PC-3 (cell line): ENCODE data around the gene NXPH2. TPM values are rescaled to one million over a fixed set of nuclear protein-coding genes. Genes with fewer than 3 reads are reported as not detected.

Experiments
- ATAC-seq: fragments of 200-7000 bp; cut with Tn5 transposase; 2 replicates; pipeline ENCODE4 v1.9.1; 2020; ENCODE audit warnings: mild to moderate bottlenecking, moderate library complexity
- Bru-seq: library from RNA; stranded (reverse); fragments of 400-500 nt; gene quantifications from one replicate; lab custom pipeline; 2021; lab: Mats Ljungman, UMichigan
- BruChase-seq, 2 experiments: library from RNA; stranded (reverse); fragments of 400-500 nt; gene quantifications; one replicate each; lab custom pipeline; 2021; lab: Mats Ljungman, UMichigan
- BruUV-seq: library from RNA; stranded (reverse); fragments of 400-500 nt; replicated peaks from 2 replicates; lab custom pipeline; 2021; lab: Mats Ljungman, UMichigan
- CTCF ChIA-PET: fragments of 300-600 bp; sonication (Branson Sonifier 250); formaldehyde crosslinking; loops from one replicate; lab custom pipeline; 2022; ENCODE audit warnings: antibody characterized with exemption; lab: Charles Lee
- POLR2A ChIA-PET: fragments of 300-600 bp; sonication (Branson Sonifier 250); formaldehyde crosslinking; loops from one replicate; lab custom pipeline; 2022; ENCODE audit warnings: antibody characterized with exemption; ENCODE audit not compliant: unreplicated experiment; lab: Charles Lee
- DNase-seq: peaks from one replicate; pipeline ENCODE4 v3.0.0-alpha.2; 2015
- H2AFZ ChIP-seq: fragments of 300-600 bp; sonication (generic); 2 replicates; pipeline ENCODE4 v1.6.0; 2016; ENCODE audit warnings: antibody characterized with exemption, low read length
- H3F3A ChIP-seq: fragments of 300-600 bp; sonication (generic); one replicate; pipeline ENCODE4 v1.6.0; 2017; ENCODE audit warnings: antibody characterized with exemption, low read length, control low read depth, mild to moderate bottlenecking; ENCODE audit not compliant: unreplicated experiment
- H3K27ac ChIP-seq: fragments of 300-600 bp; sonication (generic); 2 replicates; pipeline ENCODE4 v1.5.1; 2016; ENCODE audit warnings: mild to moderate bottlenecking, low read length
- H3K27me3 ChIP-seq: fragments of 300-600 bp; sonication (generic); 2 replicates; pipeline ENCODE4 v1.6.1; 2016; ENCODE audit warnings: low read length, mixed read lengths
- H3K36me3 ChIP-seq: fragments of 300-600 bp; sonication (generic); 2 replicates; pipeline ENCODE4 v1.6.1; 2016; ENCODE audit warnings: low read depth, mixed run types, low read length, mixed read lengths
- H3K4me1 ChIP-seq: fragments of 300-600 bp; sonication (generic); 2 replicates; pipeline ENCODE4 v1.5.1; 2016; ENCODE audit warnings: low read length; ENCODE audit not compliant: insufficient read depth
- H3K4me2 ChIP-seq: fragments of 300-600 bp; sonication (generic); 2 replicates; pipeline ENCODE4 v1.6.0; 2016; ENCODE audit warnings: low read length
- H3K4me3 ChIP-seq: fragments of 300-600 bp; sonication (generic); 2 replicates; pipeline ENCODE4 v1.5.1; 2016; ENCODE audit warnings: mild to moderate bottlenecking, low read length, mixed read lengths
- H3K79me2 ChIP-seq: fragments of 300-600 bp; sonication (generic); 2 replicates; pipeline ENCODE4 v1.6.1; 2017; ENCODE audit warnings: low read length, mixed read lengths
- H3K9ac ChIP-seq: fragments of 300-600 bp; sonication (generic); 2 replicates; pipeline ENCODE4 v1.6.0; 2016; ENCODE audit warnings: mild to moderate bottlenecking, low read length
- H3K9me2 ChIP-seq: fragments of 300-600 bp; sonication (generic); replicated peaks from 2 replicates; pipeline ENCODE4 v1.6.1; 2016; ENCODE audit warnings: mixed run types, low read length, mixed read lengths
- H3K9me3 ChIP-seq: fragments of 300-600 bp; sonication (generic); 2 replicates; pipeline ENCODE4 v1.6.1; 2016; ENCODE audit warnings: low read length, mixed read lengths
- H4K20me1 ChIP-seq: fragments of 300-600 bp; sonication (generic); 2 replicates; pipeline ENCODE4 v1.6.1; 2016; ENCODE audit warnings: low read length, mixed read lengths
- CTCF ChIP-seq: fragments of 300-600 bp; sonication (generic); conservative IDR thresholded peaks from 2 replicates; pipeline ENCODE4 v1.5.1; 2017; ENCODE audit warnings: antibody characterized with exemption, low read depth, mild to moderate bottlenecking, low read length
- EZH2 ChIP-seq: fragments of 300-600 bp; sonication (generic); IDR thresholded peaks from one replicate; pipeline ENCODE4 v1.6.1; 2017; ENCODE audit warnings: antibody characterized with exemption, mild to moderate bottlenecking, low read length; ENCODE audit not compliant: unreplicated experiment
- EZH2phosphoT487 ChIP-seq: fragments of 300-600 bp; sonication (generic); IDR thresholded peaks from 2 replicates; pipeline ENCODE4 v1.6.1; 2018; ENCODE audit warnings: mild to moderate bottlenecking, antibody characterized with exemption, low read length, borderline replicate concordance
- intact Hi-C: fragments of 100-400 bp; cut with micrococcal nuclease; formaldehyde crosslinking; loops from 2 replicates; pipeline ENCODE4 v1.9.0; 2023
- long read RNA-seq: library from polyadenylated mRNA; unstranded; transcript quantifications from one replicate; pipeline ENCODE4 v2.0.0, GENCODE V29; 2021; ENCODE audit not compliant: unreplicated experiment
- total RNA-seq: library from RNA; depleted of rRNA; stranded (reverse); fragments of >200 nt; gene quantifications from 2 replicates; pipeline ENCODE4 v1.2.3, GENCODE V29; 2014; rRNA removed

The NXPH2 gene
- total RNA-seq: not detected in 2 replicates
- Bru-seq, nascent RNA: percentile 1 among the genes with signal in this experiment
- BruChase-seq, experiment 1, labeled RNA remaining after a 6-hour chase: percentile 1 among the genes with signal in this experiment
- not detected for BruChase-seq, experiment 2, labeled RNA remaining after a 2-hour chase
- long read RNA-seq: 0 reads

- no peaks in the 10 kb centered on the region for H3F3A ChIP-seq
- H2AFZ ChIP-seq: no peak within 1 kb of the TSS
- no peaks in the 10 kb centered on the region for H3K9me2 ChIP-seq
- no peak within 1 kb of the TSS for H3K4me3 ChIP-seq
- POLR2A ChIA-PET: no interaction called here
- H3K4me2 ChIP-seq: peak within 1 kb of the TSS; percentile 39; the same call in 1 of the 2 replicates
- no peaks in the 10 kb centered on the region for H3K36me3 ChIP-seq
- intact Hi-C loops: no loop called here
- peaks cover 66% of the 10 kb centered on the region for H3K27me3 ChIP-seq
- TF ChIP-seq EZH2phosphoT487 (peak; percentile 32; the same call in 1 of the 2 replicates), EZH2 (peak; percentile 42), CTCF (no peak)
- no peaks in the 10 kb centered on the region for H3K9me3 ChIP-seq
- ATAC-seq: 0 out of 2 replicates have a peak, but pooled peaks have one; percentile 18
- no TSS peak for BruUV-seq
- no peak for DNase-seq
- H3K27ac ChIP-seq: no peak within 1 kb of the TSS
- H3K79me2 ChIP-seq: no peaks in the 10 kb centered on the region
- no peak within 1 kb of the TSS for H3K9ac ChIP-seq
- H4K20me1 ChIP-seq: no peaks in the 10 kb centered on the region
- H3K4me1 ChIP-seq: no peaks in the 10 kb centered on the region
- CTCF ChIA-PET: no interaction called here
Measured at GRCh38 chr2:138779781-138780445, at the start of gene NXPH2. Gene NXPH2 (minus strand): TSS chr2:138780390. CDS start chr2:138780241, 149 bp downstream.

DNA sequence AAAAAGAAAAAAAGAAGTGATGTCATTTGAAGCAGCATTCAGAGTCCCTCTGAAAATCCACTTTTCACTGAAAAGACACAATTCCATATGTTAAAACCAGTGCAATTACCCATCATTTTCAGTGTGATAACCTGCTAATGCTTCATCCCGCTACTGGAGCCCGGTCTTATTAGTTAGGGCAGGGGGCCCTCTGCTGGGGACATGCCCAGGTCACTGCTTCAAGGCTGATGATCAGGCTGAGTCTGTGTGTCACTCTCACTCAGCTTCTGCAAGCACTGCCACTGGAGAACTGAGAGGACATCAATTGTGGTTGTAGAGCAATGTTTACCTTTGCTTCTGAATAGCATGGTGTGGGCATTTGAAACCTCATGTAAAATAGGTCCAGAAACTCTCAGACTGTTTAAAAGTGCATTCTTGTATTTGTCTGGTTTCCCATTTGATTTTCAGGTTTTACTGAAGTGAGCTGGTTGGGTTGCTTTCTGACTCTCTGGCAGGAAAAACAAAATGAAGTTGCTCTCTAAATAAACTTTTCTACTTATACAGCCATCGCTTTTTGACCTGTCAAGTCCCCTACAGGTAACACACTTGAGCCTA, 49.2 kb upstream of the NXPH2 start:
- intact Hi-C loops: loop anchor here (5.0 kb wide), 2 partner anchors 102 to 737 kb away; no protein-coding TSS in a partner anchor
- no TSS peak for BruUV-seq
- Histone ChIP-seq H3K9me2 (no peaks in the 10 kb centered on the region), H3K36me3 (no peaks in the 10 kb centered on the region), H3K9me3 (no peaks in the 10 kb centered on the region), H4K20me1 (no peaks in the 10 kb centered on the region), H3K27me3 (no peaks in the 10 kb centered on the region), H3K27ac (0 out of 2 replicates have a peak overlapping the region, but pooled peaks have one; percentile 33), H3K79me2 (no peaks in the 10 kb centered on the region), H3F3A (peaks cover 14% of the 10 kb centered on the region), H2AFZ (no peak overlapping the region), H3K4me2 (peak overlapping the region; percentile 71; the same call in 1 of the 2 replicates), H3K4me3 (no peak overlapping the region), H3K4me1 (peaks cover 36% of the 10 kb centered on the region), H3K9ac (no peak overlapping the region)
- peak; percentile 66 for ATAC-seq
- CTCF ChIA-PET: interaction anchor here (1.2 to 1.7 kb wide), 2 partner anchors 941 to 963 kb away, joined by 5 to 6 read pairs; no protein-coding TSS in a partner anchor
- peak; percentile 78 for DNase-seq
- POLR2A ChIA-PET: no interaction called here
- TF ChIP-seq CTCF (peak; percentile 82), EZH2phosphoT487 (no peak), EZH2 (no peak)
